HepG2 (cell line): ENCODE data around the gene SEC16A. TPM values are rescaled to one million over a fixed set of nuclear protein-coding genes. Genes with fewer than 3 reads are reported as not detected.
A peak's percentile ranks its signal among the peaks of the same experiment; 100 is the strongest.

Experiments
- ATF5 ChIP-seq: sonication (generic); formaldehyde crosslinking; IDR thresholded peaks from 2 replicates; pipeline ENCODE4 v1.4.0; 2020; ENCODE audit warnings: mild to moderate bottlenecking, low read depth, missing genetic modification reagents
- HNF4G ChIP-seq, 2 experiments: sonication (generic) in 1 of 2; formaldehyde crosslinking in 1 of 2; IDR thresholded peaks; 2 replicates each; pipeline versions ENCODE4 v1.4.0 to v1.6.1; 2011 to 2020; ENCODE audit warnings: borderline replicate concordance in 2 of 2, low read depth in 2 of 2, mild to moderate bottlenecking in 2 of 2, low read length in 1 of 2, missing genetic modification reagents in 1 of 2, moderate library complexity in 1 of 2
- KAT8 ChIP-seq: IDR thresholded peaks from 2 replicates; pipeline ENCODE4 v1.6.1; 2016; ENCODE audit warnings: missing genetic modification reagents, missing compliant biosample characterization
- MBD4 ChIP-seq: IDR thresholded peaks from 2 replicates; pipeline ENCODE4 v1.6.1; 2012; ENCODE audit warnings: low read length, inconsistent platforms, borderline replicate concordance
- MXD3 ChIP-seq: IDR thresholded peaks from 2 replicates; pipeline ENCODE4 v1.6.1; 2016; ENCODE audit warnings: mild to moderate bottlenecking, missing biosample characterization, missing genetic modification reagents
- NCOA2 ChIP-seq: sonication (generic); formaldehyde crosslinking; IDR thresholded peaks from 2 replicates; pipeline ENCODE4 v1.8.0; 2022; ENCODE audit warnings: inconsistent platforms
- POLR2G ChIP-seq: fragments of 200-400 bp; formaldehyde crosslinking; IDR thresholded peaks from 2 replicates; pipeline ENCODE4 v1.6.1; 2018; ENCODE audit warnings: mild to moderate bottlenecking, low read depth, low read length, moderate library complexity
- RAD21 ChIP-seq: fragments of 450-650 bp; formaldehyde crosslinking; IDR thresholded peaks from 2 replicates; pipeline ENCODE4 v1.5.0; 2020; ENCODE audit warnings: mild to moderate bottlenecking
- SIX4 ChIP-seq: sonication (generic); formaldehyde crosslinking; IDR thresholded peaks from 2 replicates; pipeline ENCODE4 v1.4.0; 2020; ENCODE audit warnings: missing genetic modification reagents
- TCF12 ChIP-seq, 2 experiments: fragments of 450-650 bp in 1 of 2; sonication (generic) in 1 of 2; formaldehyde crosslinking in 1 of 2; IDR thresholded peaks; 2 replicates each; pipeline versions ENCODE4 v1.6.1 to v1.8.0; 2017 to 2022; ENCODE audit warnings: antibody characterized with exemption in 1 of 2, mild to moderate bottlenecking in 1 of 2, missing genetic modification reagents in 1 of 2, moderate library complexity in 1 of 2
- ZBTB49 ChIP-seq: sonication (generic); formaldehyde crosslinking; IDR thresholded peaks from 2 replicates; pipeline ENCODE4 v1.4.0; 2020; ENCODE audit warnings: missing genetic modification reagents, borderline replicate concordance
- ZNF138 ChIP-seq: sonication (generic); formaldehyde crosslinking; IDR thresholded peaks from 2 replicates; pipeline ENCODE4 v1.5.0; 2020; ENCODE audit warnings: mild to moderate bottlenecking, low read depth, missing genetic modification reagents
- ZNF513 ChIP-seq: sonication (generic); formaldehyde crosslinking; conservative IDR thresholded peaks from 2 replicates; pipeline ENCODE4 v1.5.0; 2020; ENCODE audit warnings: missing genetic modification reagents
- ZNF652 ChIP-seq: IDR thresholded peaks from 2 replicates; pipeline ENCODE4 v1.6.1; 2016; ENCODE audit warnings: low read depth, borderline replicate concordance
- ZNF670 ChIP-seq: sonication (generic); formaldehyde crosslinking; IDR thresholded peaks from 2 replicates; pipeline ENCODE4 v1.8.0; 2022; ENCODE audit warnings: mild to moderate bottlenecking, missing genetic modification reagents, borderline replicate concordance
- ZNF691 ChIP-seq: sonication (generic); formaldehyde crosslinking; IDR thresholded peaks from 2 replicates; pipeline ENCODE4 v1.4.0; 2020; ENCODE audit warnings: missing genetic modification reagents, low read depth, mild to moderate bottlenecking, borderline replicate concordance
- ZNF883 ChIP-seq: sonication (generic); formaldehyde crosslinking; IDR thresholded peaks from 2 replicates; pipeline ENCODE4 v1.5.1; 2020; ENCODE audit warnings: mild to moderate bottlenecking, missing genetic modification reagents; ENCODE audit errors: not compliant biosample characterization
- polyA plus RNA-seq, 8 experiments: library from polyadenylated mRNA; depleted of rRNA in 3 of 8; stranded (reverse) in 7 of 8; unstranded in 1 of 8; fragments of >200 nt; fragmentation: Illumina TruSeq in 4 of 8; extraction: Trizol in 4 of 8; gene quantifications; 2 replicates each; pipeline versions ENCODE4 v1.2.1 to v1.2.3, GENCODE V29; 2011 to 2016; ENCODE audit warnings: low read depth in 4 of 8, missing spikeins in 1 of 8, mixed read lengths in 1 of 8; ENCODE audit not compliant: insufficient read depth in 1 of 8
- total RNA-seq, 5 experiments: library from RNA; depleted of rRNA; stranded (reverse); fragments of >200 nt; fragmentation: Illumina TruSeq; extraction: Trizol; gene quantifications; 2 replicates each; pipeline ENCODE4 v1.2.3, GENCODE V29; 2016; ENCODE audit warnings: low read depth in 1 of 5
- TF ChIP-seq, protein P1 (sequence below): sonication (generic); formaldehyde crosslinking; IDR thresholded peaks from 2 replicates; pipeline ENCODE4 v1.4.0; 2020; ENCODE audit warnings: missing genetic modification reagents, borderline replicate concordance

Gene SEC16A
- total and polyA plus RNA-seq, 2 of the 13 experiments (the other 11 are each of a cell fraction or from before 2014, with no cell fraction given) = 15.9 to 18.9 TPM

GRCh38 chr9:136410500-136411287 is 72.1 kb downstream of the SEC16A start, which contains the start of the genes ENTR1 and PMPCA (continued):
- TF ChIP-seq TCF12 (IDR thresholded peaks at IDR 0.05) = no peak
- 0 out of 2 replicates have a peak, but pooled peaks have one; percentile 67 for TF ChIP-seq TCF12 (CRISPR knock-in tag; IDR thresholded peaks at IDR 0.05)
- TF ChIP-seq SIX4 (CRISPR knock-in tag) = 0 out of 2 replicates have a peak, but pooled peaks have one; percentile 29
- TF ChIP-seq ZBTB49 (CRISPR knock-in tag) = no peak
- TF ChIP-seq ATF5 (CRISPR knock-in tag) = no peak
- TF ChIP-seq ZNF138 (CRISPR knock-in tag) = peak; percentile 26; the same call in 1 of the 2 replicates
- peak; percentile 91 for TF ChIP-seq POLR2G
- no peak for TF ChIP-seq HNF4G (IDR thresholded peaks at IDR 0.05; ENCODE audit: borderline replicate concordance, low read depth, low read length)
- 0 out of 2 replicates have a peak, but pooled peaks have one; percentile 45 for TF ChIP-seq HNF4G (CRISPR knock-in tag; IDR thresholded peaks at IDR 0.05; ENCODE audit: borderline replicate concordance, low read depth)
- TF ChIP-seq NCOA2 = 0 out of 2 replicates have a peak, but pooled peaks have one; percentile 26
- TF ChIP-seq ZNF513 (CRISPR knock-in tag) = 0 out of 2 replicates have a peak, but pooled peaks have one; percentile 62
- TF ChIP-seq ZNF652 (CRISPR knock-in tag) = no peak
- TF ChIP-seq RAD21 = 0 out of 2 replicates have a peak, but pooled peaks have one; percentile 14
- TF ChIP-seq MBD4 = no peak
- TF ChIP-seq MXD3 (CRISPR knock-in tag) = peak; percentile 59; the same call in 1 of the 2 replicates
- TF ChIP-seq ZNF883 = peak; percentile 39
- TF ChIP-seq KAT8 (CRISPR knock-in tag) = peak; percentile 91
- TF ChIP-seq, protein P1, sequence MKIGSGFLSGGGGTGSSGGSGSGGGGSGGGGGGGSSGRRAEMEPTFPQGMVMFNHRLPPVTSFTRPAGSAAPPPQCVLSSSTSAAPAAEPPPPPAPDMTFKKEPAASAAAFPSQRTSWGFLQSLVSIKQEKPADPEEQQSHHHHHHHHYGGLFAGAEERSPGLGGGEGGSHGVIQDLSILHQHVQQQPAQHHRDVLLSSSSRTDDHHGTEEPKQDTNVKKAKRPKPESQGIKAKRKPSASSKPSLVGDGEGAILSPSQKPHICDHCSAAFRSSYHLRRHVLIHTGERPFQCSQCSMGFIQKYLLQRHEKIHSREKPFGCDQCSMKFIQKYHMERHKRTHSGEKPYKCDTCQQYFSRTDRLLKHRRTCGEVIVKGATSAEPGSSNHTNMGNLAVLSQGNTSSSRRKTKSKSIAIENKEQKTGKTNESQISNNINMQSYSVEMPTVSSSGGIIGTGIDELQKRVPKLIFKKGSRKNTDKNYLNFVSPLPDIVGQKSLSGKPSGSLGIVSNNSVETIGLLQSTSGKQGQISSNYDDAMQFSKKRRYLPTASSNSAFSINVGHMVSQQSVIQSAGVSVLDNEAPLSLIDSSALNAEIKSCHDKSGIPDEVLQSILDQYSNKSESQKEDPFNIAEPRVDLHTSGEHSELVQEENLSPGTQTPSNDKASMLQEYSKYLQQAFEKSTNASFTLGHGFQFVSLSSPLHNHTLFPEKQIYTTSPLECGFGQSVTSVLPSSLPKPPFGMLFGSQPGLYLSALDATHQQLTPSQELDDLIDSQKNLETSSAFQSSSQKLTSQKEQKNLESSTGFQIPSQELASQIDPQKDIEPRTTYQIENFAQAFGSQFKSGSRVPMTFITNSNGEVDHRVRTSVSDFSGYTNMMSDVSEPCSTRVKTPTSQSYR = peak; percentile 99
- TF ChIP-seq ZNF691 = peak; percentile 69; the same call in 1 of the 2 replicates
- no peak for TF ChIP-seq ZNF670
